Measurements from ENCODE around the gene PPAN. TPM values are rescaled to one million over a fixed set of nuclear protein-coding genes. Genes with fewer than 3 reads are reported as not detected.

PPAN gene
- total and polyA plus RNA-seq, 2 donors: 31.5 to 54.9 TPM

DNA sequence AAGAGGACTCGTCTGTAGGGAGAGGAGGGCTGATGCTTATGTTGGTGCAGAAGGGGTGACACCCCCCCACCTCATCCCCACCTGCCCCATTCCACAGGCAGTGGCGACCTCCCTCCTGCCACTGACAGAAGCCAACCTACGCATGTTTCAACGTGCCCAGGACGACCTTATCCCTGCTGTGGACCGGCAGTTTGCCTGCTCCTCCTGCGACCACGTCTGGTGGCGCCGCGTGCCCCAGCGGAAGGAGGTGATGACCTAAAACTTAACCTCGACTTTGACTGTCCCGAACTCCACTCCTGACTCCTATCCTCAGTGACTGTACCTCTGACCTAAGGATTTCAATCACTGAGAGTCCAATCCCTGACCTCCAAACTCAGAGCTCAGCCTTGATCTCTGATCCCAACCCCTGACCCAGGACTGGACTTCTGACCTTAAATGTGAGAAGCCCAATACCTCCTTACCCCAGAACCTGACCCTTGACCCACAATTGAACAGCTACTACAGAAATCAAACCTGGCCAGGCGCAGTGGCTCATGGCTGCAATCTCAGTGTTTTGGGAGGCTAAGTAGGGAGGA, 16.3 kb upstream of the PPAN start:
- H3K27me3 ChIP-seq (ENCODE audit: control insufficient read depth in 2 of 2, insufficient read depth in 1 of 2, low read length in 1 of 2): no peaks in the 10 kb centered on the region
- H3K4me3 ChIP-seq (ENCODE audit: low read length in 2 of 2): no peak overlapping the region
- H3K27ac ChIP-seq (ENCODE audit: low read depth in 1 of 2, low read length in 1 of 2): no peak overlapping the region
- peaks cover 12 to 17% of the 10 kb centered on the region in 2 donors for H3K4me1 ChIP-seq (ENCODE audit: control insufficient read depth in 2 of 2, insufficient read depth in 2 of 2, low read length in 2 of 2)
- DNase-seq (ENCODE audit: low read depth in 6 of 9, low spot score in 9 of 9): no peak
- H3K36me3 ChIP-seq (ENCODE audit: control insufficient read depth in 2 of 2, insufficient read depth in 2 of 2, low read length in 1 of 2): peaks cover 23 to 27% of the 10 kb centered on the region in 2 donors
- whole genome bisulfite sequencing: 94% methylated on average over 15 of the region's 15 CpGs
- peaks cover 0 to 3% of the 10 kb centered on the region in 2 donors for H3K9me3 ChIP-seq (ENCODE audit: control insufficient read depth in 2 of 2, insufficient read depth in 1 of 2, low read length in 1 of 2)

GRCh38 chr19:10091370-10091687, 14.8 kb upstream of the PPAN start:
- WGBS: 98% methylated on average over 17 of the region's 17 CpGs
- Histone ChIP-seq H3K4me3 (ENCODE audit: low read length in 2 of 2) (no peak overlapping the region), H3K27me3 (ENCODE audit: control insufficient read depth in 2 of 2, insufficient read depth in 1 of 2, low read length in 1 of 2) (no peaks in the 10 kb centered on the region), H3K36me3 (ENCODE audit: control insufficient read depth in 2 of 2, insufficient read depth in 2 of 2, low read length in 1 of 2) (peaks cover 23 to 27% of the 10 kb centered on the region in 2 donors), H3K9me3 (ENCODE audit: control insufficient read depth in 2 of 2, insufficient read depth in 1 of 2, low read length in 1 of 2) (peaks cover 1 to 8% of the 10 kb centered on the region in 2 donors), H3K27ac (ENCODE audit: low read depth in 1 of 2, low read length in 1 of 2) (no peak overlapping the region), H3K4me1 (ENCODE audit: control insufficient read depth in 2 of 2, insufficient read depth in 2 of 2, low read length in 2 of 2) (peaks cover 7 to 16% of the 10 kb centered on the region in 2 donors)
- DNase-seq (ENCODE audit: low read depth in 6 of 9, low spot score in 9 of 9): no peak

- 94% methylated on average over 13 of the region's 13 CpGs for WGBS
- no peak overlapping the region for H3K27ac ChIP-seq (ENCODE audit: low read depth in 1 of 2, low read length in 1 of 2)
- no peaks in the 10 kb centered on the region for H3K27me3 ChIP-seq (ENCODE audit: control insufficient read depth in 2 of 2, insufficient read depth in 1 of 2, low read length in 1 of 2)
- H3K4me1 ChIP-seq (ENCODE audit: control insufficient read depth in 2 of 2, insufficient read depth in 2 of 2, low read length in 2 of 2): peaks cover 9 to 17% of the 10 kb centered on the region in 2 donors
- no peak for DNase-seq (ENCODE audit: low read depth in 6 of 9, low spot score in 9 of 9)
- no peak overlapping the region for H3K4me3 ChIP-seq (ENCODE audit: low read length in 2 of 2)
- peaks cover 23 to 27% of the 10 kb centered on the region in 2 donors for H3K36me3 ChIP-seq (ENCODE audit: control insufficient read depth in 2 of 2, insufficient read depth in 2 of 2, low read length in 1 of 2)
- peaks cover 1 to 8% of the 10 kb centered on the region in 2 donors for H3K9me3 ChIP-seq (ENCODE audit: control insufficient read depth in 2 of 2, insufficient read depth in 1 of 2, low read length in 1 of 2)
Measured at GRCh38 chr19:10091895-10092641, 14.1 kb upstream of the PPAN start.

DNA sequence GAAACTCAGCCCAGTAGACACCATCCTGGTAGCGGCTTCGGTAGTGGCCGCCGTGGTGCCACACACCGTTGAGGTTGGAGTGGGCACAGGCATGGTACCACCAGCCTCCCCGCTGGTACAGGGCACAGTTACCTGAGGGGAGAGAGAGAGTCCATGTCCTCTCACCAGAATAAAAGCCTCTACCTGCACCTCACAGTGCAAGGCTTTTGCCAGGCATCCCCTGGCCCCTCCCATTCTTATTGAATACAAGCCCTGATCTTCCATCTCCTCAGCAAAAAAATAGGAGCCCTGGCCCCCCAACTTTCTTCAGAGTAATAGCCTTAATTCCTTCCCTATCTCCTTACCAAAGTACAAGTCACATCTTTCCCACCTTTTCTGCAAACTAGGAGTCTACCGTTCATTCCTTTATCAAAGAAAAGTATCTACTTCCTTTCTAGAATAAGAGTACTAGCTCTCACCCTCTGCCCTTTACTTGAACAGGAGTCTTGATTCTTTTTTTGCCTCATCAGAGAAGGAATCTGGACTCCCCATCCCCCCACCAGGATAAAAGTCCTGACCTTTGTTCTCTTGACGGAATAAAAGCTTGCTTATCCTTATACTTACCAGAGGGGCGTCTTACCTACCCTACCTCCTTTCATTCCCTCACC, 13.4 kb upstream of the PPAN start:
- Histone ChIP-seq H3K36me3 (ENCODE audit: control insufficient read depth in 2 of 2, insufficient read depth in 2 of 2, low read length in 1 of 2) (peaks cover 23 to 27% of the 10 kb centered on the region in 2 donors), H3K9me3 (ENCODE audit: control insufficient read depth in 2 of 2, insufficient read depth in 1 of 2, low read length in 1 of 2) (peaks cover 1 to 8% of the 10 kb centered on the region in 2 donors), H3K4me1 (ENCODE audit: control insufficient read depth in 2 of 2, insufficient read depth in 2 of 2, low read length in 2 of 2) (peaks cover 7 to 11% of the 10 kb centered on the region in 2 donors), H3K27ac (ENCODE audit: low read depth in 1 of 2, low read length in 1 of 2) (no peak overlapping the region), H3K27me3 (ENCODE audit: control insufficient read depth in 2 of 2, insufficient read depth in 1 of 2, low read length in 1 of 2) (no peaks in the 10 kb centered on the region), H3K4me3 (ENCODE audit: low read length in 2 of 2) (no peak overlapping the region)
- no peak for DNase-seq (ENCODE audit: low read depth in 6 of 9, low spot score in 9 of 9)
- WGBS: 98% methylated on average over 9 of the region's 9 CpGs

GRCh38 chr19:10093295-10094186, 12.6 kb upstream of the PPAN start:
- Histone ChIP-seq H3K4me3 (ENCODE audit: low read length in 2 of 2) (no peak overlapping the region), H3K27ac (ENCODE audit: low read depth in 1 of 2, low read length in 1 of 2) (no peak overlapping the region), H3K4me1 (ENCODE audit: control insufficient read depth in 2 of 2, insufficient read depth in 2 of 2, low read length in 2 of 2) (peaks cover 7 to 11% of the 10 kb centered on the region in 2 donors), H3K27me3 (ENCODE audit: control insufficient read depth in 2 of 2, insufficient read depth in 1 of 2, low read length in 1 of 2) (no peaks in the 10 kb centered on the region), H3K36me3 (ENCODE audit: control insufficient read depth in 2 of 2, insufficient read depth in 2 of 2, low read length in 1 of 2) (peaks cover 23 to 27% of the 10 kb centered on the region in 2 donors), H3K9me3 (ENCODE audit: control insufficient read depth in 2 of 2, insufficient read depth in 1 of 2, low read length in 1 of 2) (peaks cover 1 to 8% of the 10 kb centered on the region in 2 donors)
- no peak for DNase-seq (ENCODE audit: low read depth in 6 of 9, low spot score in 9 of 9)
- 97% methylated on average over 22 of the region's 22 CpGs for WGBS

- H3K36me3 ChIP-seq (ENCODE audit: control insufficient read depth in 2 of 2, insufficient read depth in 2 of 2, low read length in 1 of 2): peaks cover 14% of the 10 kb centered on the region in 2 donors
- H3K4me1 ChIP-seq (ENCODE audit: control insufficient read depth in 2 of 2, insufficient read depth in 2 of 2, low read length in 2 of 2): peaks cover 7 to 13% of the 10 kb centered on the region in 2 donors
- DNase-seq (ENCODE audit: low read depth in 6 of 9, low spot score in 9 of 9): no peak
- peaks cover 1 to 8% of the 10 kb centered on the region in 2 donors for H3K9me3 ChIP-seq (ENCODE audit: control insufficient read depth in 2 of 2, insufficient read depth in 1 of 2, low read length in 1 of 2)
- no peaks in the 10 kb centered on the region for H3K27me3 ChIP-seq (ENCODE audit: control insufficient read depth in 2 of 2, insufficient read depth in 1 of 2, low read length in 1 of 2)
- H3K27ac ChIP-seq (ENCODE audit: low read depth in 1 of 2, low read length in 1 of 2): peak overlapping the region in 1 of 2 donors; percentile 72
- peak overlapping the region in 1 of 2 donors; percentile 33 for H3K4me3 ChIP-seq (ENCODE audit: low read length in 2 of 2)
- WGBS: 77% methylated on average over 7 of the region's 7 CpGs
Measured at GRCh38 chr19:10095622-10095947, 10.6 kb upstream of the PPAN start.

DNA sequence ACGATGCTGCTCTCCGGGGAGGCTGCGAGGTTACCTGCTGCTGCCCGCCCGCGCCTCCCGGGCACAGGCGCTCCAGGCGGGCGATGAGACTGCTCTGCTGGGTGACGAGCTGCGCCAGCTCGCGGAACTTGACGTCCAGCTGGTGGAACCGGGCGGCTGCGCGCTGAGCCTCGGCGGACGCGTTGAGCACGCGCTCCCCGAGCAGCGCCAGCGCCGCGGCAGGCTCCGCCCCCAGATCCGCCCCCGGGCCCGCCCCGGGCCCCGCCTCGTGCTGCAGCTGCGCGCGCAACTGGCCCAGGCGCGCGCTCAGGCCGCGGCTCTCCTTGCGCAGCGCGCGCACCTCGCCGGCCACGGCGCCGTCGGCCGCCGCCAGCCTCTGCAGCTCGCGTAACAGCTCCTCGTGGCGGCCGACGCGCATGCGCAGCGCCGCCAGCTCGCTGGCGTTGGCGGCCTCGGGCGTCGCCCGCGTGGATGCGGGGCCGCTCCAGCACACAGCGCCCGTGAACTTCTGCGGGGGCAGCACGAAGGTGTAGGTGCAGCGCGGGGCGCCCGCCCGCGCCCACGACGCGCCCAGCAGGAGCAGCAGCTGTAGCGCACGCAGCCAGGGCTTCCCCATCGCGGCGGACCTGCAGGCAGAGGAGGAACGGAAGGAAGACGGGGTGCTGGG, 10.1 kb upstream of the PPAN start:
- Histone ChIP-seq H3K27ac (ENCODE audit: low read depth in 1 of 2, low read length in 1 of 2) (peak overlapping the region; percentile 63 to 88), H3K27me3 (ENCODE audit: control insufficient read depth in 2 of 2, insufficient read depth in 1 of 2, low read length in 1 of 2) (no peaks in the 10 kb centered on the region), H3K4me1 (ENCODE audit: control insufficient read depth in 2 of 2, insufficient read depth in 2 of 2, low read length in 2 of 2) (peaks cover 7 to 14% of the 10 kb centered on the region in 2 donors), H3K9me3 (ENCODE audit: control insufficient read depth in 2 of 2, insufficient read depth in 1 of 2, low read length in 1 of 2) (peaks cover 1 to 8% of the 10 kb centered on the region in 2 donors), H3K36me3 (ENCODE audit: control insufficient read depth in 2 of 2, insufficient read depth in 2 of 2, low read length in 1 of 2) (peaks cover 12 to 13% of the 10 kb centered on the region in 2 donors), H3K4me3 (ENCODE audit: low read length in 2 of 2) (peak overlapping the region; percentile 44 to 56)
- WGBS: 4% methylated on average over 97 of the region's 97 CpGs
- DNase-seq (ENCODE audit: low read depth in 6 of 9, low spot score in 9 of 9): peak in 8 of 9 donors; percentile 69 to 92 (median 80)

- DNase-seq (ENCODE audit: low read depth in 6 of 9, low spot score in 9 of 9): no peak
- peaks cover 7 to 18% of the 10 kb centered on the region in 2 donors for H3K4me1 ChIP-seq (ENCODE audit: control insufficient read depth in 2 of 2, insufficient read depth in 2 of 2, low read length in 2 of 2)
- H3K4me3 ChIP-seq (ENCODE audit: low read length in 2 of 2): peak overlapping the region; percentile 44 to 56
- H3K9me3 ChIP-seq (ENCODE audit: control insufficient read depth in 2 of 2, insufficient read depth in 1 of 2, low read length in 1 of 2): peaks cover 1 to 8% of the 10 kb centered on the region in 2 donors
- H3K36me3 ChIP-seq (ENCODE audit: control insufficient read depth in 2 of 2, insufficient read depth in 2 of 2, low read length in 1 of 2): peaks cover 8 to 12% of the 10 kb centered on the region in 2 donors
- peak overlapping the region; percentile 63 to 88 for H3K27ac ChIP-seq (ENCODE audit: low read depth in 1 of 2, low read length in 1 of 2)
- WGBS: 42% methylated on average over 26 of the region's 26 CpGs
- no peaks in the 10 kb centered on the region for H3K27me3 ChIP-seq (ENCODE audit: control insufficient read depth in 2 of 2, insufficient read depth in 1 of 2, low read length in 1 of 2)
Measured at GRCh38 chr19:10096615-10096963, 9.6 kb upstream of the PPAN start.
